GM04503 (cell line): Measurements from ENCODE around the gene KIAA1614.

Experiments used
- DNase-seq: peaks from one replicate; pipeline ENCODE4 v3.0.0-alpha.2; 2012; ENCODE audit warnings: low read depth

The KIAA1614 gene

GRCh38 chr1:180912801-180913565 lies at the start of gene KIAA1614:
KIAA1614 (plus strand) TSS chr1:180912897; CDS start chr1:180913244, 347 bp downstream.
- no peak for DNase-seq

GRCh38 chr1:180863158-180863775 lies 49.4 kb upstream of the KIAA1614 start:
- DNase-seq, result no peak

GRCh38 chr1:180881806-180882509 lies 30.7 kb upstream of the KIAA1614 start:
- DNase-seq, result no peak

- no peak for DNase-seq
These were observed 28.0 kb upstream of the KIAA1614 start for GRCh38 chr1:180884588-180885300.

- no peak for DNase-seq
These were observed 26.4 kb upstream of the KIAA1614 start for GRCh38 chr1:180886338-180886737.

GRCh38 chr1:180887841-180888240 lies 24.9 kb upstream of the KIAA1614 start:
- no peak for DNase-seq

- no peak for DNase-seq
These were observed 23.8 kb upstream of the KIAA1614 start for GRCh38 chr1:180888870-180889269.

- no peak for DNase-seq
These were observed 23.4 kb upstream of the KIAA1614 start for GRCh38 chr1:180889325-180889724.

- DNase-seq, result no peak
These were observed 20.4 kb upstream of the KIAA1614 start for GRCh38 chr1:180892272-180892671.

- no peak for DNase-seq
These were observed 20.0 kb upstream of the KIAA1614 start for GRCh38 chr1:180892675-180893074.

- DNase-seq, result no peak
These were observed 19.1 kb upstream of the KIAA1614 start for GRCh38 chr1:180893614-180894013.

- no peak for DNase-seq
These were observed 16.5 kb upstream of the KIAA1614 start for GRCh38 chr1:180896161-180896560.

GRCh38 chr1:180898441-180899219 lies 14.1 kb upstream of the KIAA1614 start:
- no peak for DNase-seq

GRCh38 chr1:180899262-180899661 lies 13.4 kb upstream of the KIAA1614 start:
- DNase-seq, result no peak

GRCh38 chr1:180901076-180901990 lies 11.4 kb upstream of the KIAA1614 start:
- no peak for DNase-seq

- no peak for DNase-seq
These were observed 10.2 kb upstream of the KIAA1614 start for GRCh38 chr1:180902541-180902940.

GRCh38 chr1:180905927-180906326 lies 6.8 kb upstream of the KIAA1614 start:
- DNase-seq, result no peak

GRCh38 chr1:180906511-180906910 lies 6.2 kb upstream of the KIAA1614 start:
- DNase-seq, result no peak

- no peak for DNase-seq
These were observed 5.2 kb upstream of the KIAA1614 start for GRCh38 chr1:180907313-180908055.
